NCI-H2227 treated with DMSO at 0.1 percent for 48 hours (cell line): ENCODE measurements around the gene PSMC3.

Source experiments
- DNase-seq: peaks from one replicate; lab custom pipeline; 2025; lab: John Stamatoyannopoulos, UW

The PSMC3 gene

GRCh38 chr11:47426062-47426956, at the start of gene PSMC3:
Gene PSMC3 (minus strand): TSS chr11:47426439. CDS start chr11:47426279, 160 bp downstream.
- DNase-seq: peak; percentile 96

GRCh38 chr11:47470671-47471070, 44.4 kb upstream of the PSMC3 start:
- no peak for DNase-seq

DNA sequence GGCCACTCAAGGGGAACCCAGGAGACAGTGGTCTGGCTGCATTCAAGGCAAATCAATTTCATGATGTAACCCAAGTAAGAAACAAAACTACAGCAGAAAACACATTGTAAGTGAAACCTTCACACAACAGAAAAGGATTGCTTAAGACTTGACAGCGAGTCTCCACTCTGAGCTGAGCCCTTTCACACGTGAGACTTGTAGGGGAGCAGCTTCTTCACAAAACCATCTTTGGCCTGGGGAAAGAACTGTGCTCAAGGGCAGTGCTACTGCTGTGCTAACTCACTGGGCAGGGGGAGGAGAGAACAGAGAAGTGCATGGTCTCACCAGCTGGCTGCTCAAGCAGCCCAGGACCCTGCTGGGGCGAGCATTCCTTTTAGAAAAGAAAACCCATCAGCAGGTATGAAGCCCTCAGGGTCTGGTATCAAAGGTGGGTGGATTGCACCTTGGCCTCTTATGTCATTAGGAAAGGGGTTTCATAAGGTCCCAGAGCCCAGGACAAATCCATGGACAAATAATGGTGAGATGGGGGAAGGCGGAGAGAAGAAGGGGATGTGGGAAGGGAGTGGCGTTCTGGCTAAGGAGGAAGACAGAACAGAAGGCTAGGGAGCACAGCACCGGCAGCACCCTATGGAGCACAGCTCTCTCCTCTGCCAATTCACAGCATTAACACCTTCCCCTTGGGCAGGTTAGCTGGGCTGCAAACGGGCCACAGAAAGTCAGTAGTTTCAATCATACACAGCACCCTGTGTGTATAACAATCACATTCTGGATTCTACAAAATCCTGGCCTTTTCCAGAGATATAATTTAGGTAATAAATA, 43.3 kb upstream of the PSMC3 start:
- DNase-seq: no peak

DNA sequence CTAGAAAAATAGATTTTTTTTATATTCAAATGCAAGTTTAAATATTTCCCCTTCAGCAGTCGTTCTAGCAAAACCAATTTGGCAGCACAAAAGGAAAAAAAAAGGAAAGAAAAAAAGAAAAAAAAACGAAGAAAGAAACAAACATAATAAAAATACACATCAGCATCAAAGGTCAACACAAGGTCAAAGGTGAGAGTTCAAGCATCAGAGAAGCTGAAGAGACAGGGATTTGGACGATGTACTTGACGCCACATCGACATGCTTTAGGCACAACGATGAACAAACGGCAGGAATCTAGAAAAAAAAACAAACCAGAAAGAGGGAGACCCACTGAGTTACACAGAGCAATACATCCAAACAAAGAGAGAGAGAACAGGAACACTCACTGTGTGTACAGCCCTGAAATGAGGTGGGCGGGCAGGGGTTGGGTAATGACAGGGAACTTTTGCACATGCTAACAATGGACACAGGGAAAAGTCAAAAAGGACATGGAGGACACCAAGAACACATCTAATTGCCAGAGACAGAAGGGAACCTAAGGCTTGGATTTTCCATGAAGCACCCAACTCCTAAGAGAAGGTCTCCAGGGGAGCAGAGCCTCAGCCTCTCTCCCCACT, 42.5 kb upstream of the PSMC3 start:
- peak; percentile 20 for DNase-seq

GRCh38 chr11:47467357-47467756, 41.1 kb upstream of the PSMC3 start:
- no peak for DNase-seq

DNA sequence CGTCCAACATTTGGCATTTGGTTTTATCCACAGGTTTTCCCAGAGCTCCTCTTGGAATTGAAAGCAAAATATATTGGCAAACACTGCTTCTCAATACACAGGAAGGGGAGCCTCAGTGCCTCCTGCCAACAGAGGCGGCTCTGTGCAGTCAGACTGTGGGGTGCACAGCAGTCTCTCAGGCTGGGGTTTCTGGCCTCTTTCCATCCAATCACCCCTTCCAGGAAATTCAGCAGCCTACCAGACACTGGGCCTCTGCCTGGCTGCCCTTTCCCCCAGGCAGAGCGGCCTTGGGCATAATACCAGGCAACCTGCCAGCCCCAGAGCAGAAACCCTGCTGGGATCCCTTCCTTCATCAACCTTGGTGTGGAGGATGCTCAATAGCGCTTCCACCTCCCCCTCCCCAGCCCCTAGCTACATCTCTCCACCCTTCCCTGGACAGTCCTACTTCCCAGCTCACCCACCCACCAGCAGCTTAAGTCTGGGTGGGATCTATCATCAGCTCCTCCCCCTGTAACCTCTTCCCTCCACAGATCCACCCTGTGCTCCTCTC, 40.5 kb upstream of the PSMC3 start:
- no peak for DNase-seq

DNA sequence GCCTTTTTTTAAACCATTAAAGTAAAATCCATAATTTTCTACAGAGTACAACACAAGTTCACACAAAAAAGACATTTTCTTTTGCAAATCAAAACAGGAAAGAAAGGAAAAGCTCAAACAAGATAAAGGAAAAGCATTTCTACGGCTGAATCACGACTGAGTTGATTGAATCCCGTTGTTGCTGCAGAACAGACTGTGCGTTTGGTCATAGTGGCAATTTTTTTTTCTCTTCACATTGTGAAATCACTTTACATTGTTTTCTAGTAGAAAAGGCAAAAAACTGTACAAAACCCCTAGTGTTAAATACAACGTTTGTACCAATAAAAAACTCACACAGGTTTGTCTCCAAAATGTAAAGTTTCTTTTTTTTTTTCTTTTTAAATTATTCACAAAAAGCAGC, 40.0 kb upstream of the PSMC3 start:
- DNase-seq: no peak

- DNase-seq: peak; percentile 70
Observed at GRCh38 chr11:47464483-47464882, 38.2 kb upstream of the PSMC3 start.

DNA sequence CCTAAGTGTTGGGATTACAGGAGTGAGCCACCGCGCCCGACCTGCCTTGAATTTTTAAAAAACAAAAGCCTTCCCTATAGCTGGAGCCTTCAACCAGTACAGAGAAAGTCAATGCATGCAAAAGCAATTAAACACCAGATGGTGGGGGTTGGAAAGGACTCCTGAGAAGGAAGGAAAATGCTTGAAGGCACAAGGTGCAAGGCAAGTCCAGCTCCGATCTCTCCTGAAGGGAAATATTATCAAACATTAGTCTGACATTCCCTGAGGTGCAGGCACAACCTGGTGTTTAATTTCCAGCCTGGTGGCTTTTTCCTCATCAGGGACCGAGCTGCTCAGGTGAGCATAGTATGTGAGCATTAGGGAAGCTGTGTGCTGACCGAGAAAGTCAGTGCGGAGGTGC, 35.6 kb upstream of the PSMC3 start:
- no peak for DNase-seq

DNA sequence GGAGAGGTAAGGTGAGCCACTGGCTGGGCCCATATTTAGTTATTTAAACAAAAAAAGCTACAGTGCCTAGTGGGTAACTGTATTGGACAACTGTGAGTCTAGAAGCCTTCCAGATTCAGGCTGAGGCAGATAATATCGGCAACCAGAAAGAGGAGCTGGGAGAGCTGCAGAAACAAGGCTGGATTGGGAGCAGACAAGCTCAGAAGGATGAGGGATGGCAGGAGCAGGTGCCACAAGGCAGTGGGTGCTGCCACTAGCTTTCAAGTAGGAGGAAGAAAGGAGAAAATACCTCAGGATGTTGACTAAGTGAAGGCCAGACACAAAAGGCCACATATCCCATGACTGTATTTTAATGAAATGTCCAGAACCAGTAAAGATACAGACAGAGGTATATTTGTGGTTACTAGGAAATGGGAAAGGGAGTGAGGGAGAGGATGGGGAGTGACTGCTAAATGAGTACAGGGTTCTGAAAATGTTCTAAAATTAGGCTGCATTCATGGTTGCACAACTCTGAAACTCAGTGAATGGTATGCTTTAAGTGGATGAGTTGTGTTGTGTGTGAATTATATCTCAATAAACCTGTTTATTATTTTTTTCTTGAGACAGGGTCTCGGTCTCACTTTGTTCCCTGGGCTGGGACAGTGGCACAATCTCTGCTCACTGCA, 34.5 kb upstream of the PSMC3 start:
- DNase-seq: no peak

- DNase-seq: peak; percentile 84
Observed at GRCh38 chr11:47454258-47454671, 28.0 kb upstream of the PSMC3 start.

GRCh38 chr11:47453365-47453764, 27.1 kb upstream of the PSMC3 start:
- DNase-seq: no peak

DNA sequence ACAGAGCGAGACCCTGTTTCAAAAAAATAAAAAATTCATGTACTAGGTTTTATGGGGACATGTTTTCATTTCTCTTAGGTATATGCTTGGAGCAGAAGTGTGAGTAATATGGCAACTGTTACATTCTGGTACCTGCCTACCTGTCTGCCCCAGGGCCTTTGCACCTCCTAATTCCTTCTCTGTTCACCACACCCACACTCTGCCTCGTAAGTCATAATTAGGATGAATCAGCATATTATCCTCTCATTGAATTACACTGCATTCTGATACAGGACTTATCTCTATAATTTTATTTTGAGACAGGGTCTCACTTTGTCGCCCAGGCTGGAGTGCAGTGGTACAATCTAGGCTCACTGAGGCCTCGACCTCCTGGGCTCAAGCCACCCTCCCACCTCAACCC, 25.8 kb upstream of the PSMC3 start:
- DNase-seq: no peak

DNA sequence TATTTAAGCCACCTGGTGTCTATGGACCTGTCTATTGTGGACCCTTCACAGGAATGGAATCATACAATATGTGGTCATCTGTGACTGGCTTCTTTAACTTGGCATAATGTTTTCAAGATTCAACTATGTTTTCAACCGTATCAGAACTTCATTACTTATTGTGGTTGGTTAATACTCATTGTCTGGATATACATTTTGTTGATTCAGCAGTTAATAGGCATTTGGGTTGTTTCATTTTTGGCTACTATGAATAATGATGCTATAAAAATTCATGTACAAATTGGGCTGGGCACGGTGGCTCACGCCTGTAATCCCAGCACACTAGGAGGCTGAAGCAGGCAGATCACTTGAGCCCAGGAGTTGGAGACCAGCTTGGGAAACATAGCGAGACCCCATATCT, 25.2 kb upstream of the PSMC3 start:
- no peak for DNase-seq

- DNase-seq: no peak
Observed at GRCh38 chr11:47449541-47449940, 23.3 kb upstream of the PSMC3 start.

- no peak for DNase-seq
Observed at GRCh38 chr11:47448566-47449427, 22.6 kb upstream of the PSMC3 start, which contains the start of gene RAPSN. Gene RAPSN (minus strand): TSS chr11:47449136. CDS start chr11:47448964, 172 bp downstream.

GRCh38 chr11:47447906-47448305, 21.7 kb upstream of the PSMC3 start:
- DNase-seq: no peak

DNA sequence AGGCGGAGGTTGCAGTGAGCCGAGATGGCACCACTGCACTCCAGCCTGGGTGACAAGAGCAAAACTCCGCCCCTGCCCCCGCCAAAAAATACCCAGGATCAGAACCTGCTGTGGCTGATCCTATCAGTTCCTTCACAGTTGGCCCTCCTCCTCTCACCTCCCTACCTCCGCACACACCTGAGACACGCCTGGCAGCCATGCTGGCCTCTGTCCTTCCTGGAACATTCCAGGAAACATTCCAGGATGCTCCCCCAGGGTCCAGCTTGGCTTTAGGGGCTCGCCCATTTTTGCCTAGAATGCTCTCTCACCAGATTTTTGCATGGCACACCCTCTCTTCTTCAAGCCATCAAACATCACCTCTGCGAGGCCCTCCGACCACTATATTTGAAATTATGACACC, 20.6 kb upstream of the PSMC3 start:
- DNase-seq: no peak

- no peak for DNase-seq
Observed at GRCh38 chr11:47445840-47446239, 19.6 kb upstream of the PSMC3 start.

DNA sequence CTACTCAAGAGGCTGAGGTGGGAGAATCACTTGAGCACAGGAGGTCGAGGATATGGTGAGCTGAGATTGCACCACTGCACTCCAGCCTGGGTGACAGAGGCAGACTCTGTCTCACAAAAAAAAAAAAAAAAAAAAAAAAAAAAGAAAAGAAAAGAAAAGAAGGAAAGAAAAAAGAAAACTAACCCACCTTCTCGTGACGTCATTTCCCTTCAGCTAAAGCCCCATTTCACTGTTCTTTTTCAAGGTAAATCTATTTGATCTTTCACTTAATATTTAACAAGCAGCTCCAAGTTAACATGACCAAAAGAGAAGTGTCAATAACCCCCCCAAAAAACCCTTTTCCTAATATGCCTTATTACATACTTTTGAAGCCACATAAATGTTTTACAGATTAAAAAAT, 17.6 kb upstream of the PSMC3 start:
- no peak for DNase-seq
